ENCODE data around the gene MLLT6. TPM values are rescaled to one million over a fixed set of nuclear protein-coding genes. Genes with fewer than 3 reads are reported as not detected.

The MLLT6 gene
- total RNA-seq, 4 donors from 2014 or later: 46.1 to 85.0 (median 54.0) TPM

DNA sequence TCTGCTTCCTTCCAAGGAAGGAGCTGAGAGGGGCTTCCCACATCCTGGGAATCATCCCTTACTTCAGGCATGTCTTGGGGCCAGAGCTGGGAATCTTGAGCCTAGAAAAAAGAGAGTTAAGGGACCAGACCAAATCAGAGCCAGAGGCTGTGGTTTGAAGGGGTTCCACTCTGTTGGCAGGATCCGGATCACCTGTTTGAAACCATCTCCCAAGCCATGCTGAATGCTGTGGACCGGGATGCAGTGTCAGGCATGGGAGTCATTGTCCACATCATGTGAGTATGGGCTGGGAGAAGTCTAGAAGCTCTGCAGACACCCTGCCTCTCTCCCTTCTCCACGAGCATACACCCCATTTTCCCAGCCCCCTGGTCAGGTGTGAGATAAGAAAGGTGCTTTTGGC is 57.2 kb downstream of the MLLT6 start:
- H3K4me3 ChIP-seq (ENCODE audit: low read depth, poor library complexity, severe bottlenecking): no peak overlapping the region
- DNase-seq (ENCODE audit: low spot score in 2 of 2): no peak
- WGBS, 2 donors: 80 to 92% methylated on average over 3 of the region's 3 CpGs
- no peak for TF ChIP-seq POLR2A (IDR thresholded peaks at IDR 0.05)
- TF ChIP-seq, protein P1, sequence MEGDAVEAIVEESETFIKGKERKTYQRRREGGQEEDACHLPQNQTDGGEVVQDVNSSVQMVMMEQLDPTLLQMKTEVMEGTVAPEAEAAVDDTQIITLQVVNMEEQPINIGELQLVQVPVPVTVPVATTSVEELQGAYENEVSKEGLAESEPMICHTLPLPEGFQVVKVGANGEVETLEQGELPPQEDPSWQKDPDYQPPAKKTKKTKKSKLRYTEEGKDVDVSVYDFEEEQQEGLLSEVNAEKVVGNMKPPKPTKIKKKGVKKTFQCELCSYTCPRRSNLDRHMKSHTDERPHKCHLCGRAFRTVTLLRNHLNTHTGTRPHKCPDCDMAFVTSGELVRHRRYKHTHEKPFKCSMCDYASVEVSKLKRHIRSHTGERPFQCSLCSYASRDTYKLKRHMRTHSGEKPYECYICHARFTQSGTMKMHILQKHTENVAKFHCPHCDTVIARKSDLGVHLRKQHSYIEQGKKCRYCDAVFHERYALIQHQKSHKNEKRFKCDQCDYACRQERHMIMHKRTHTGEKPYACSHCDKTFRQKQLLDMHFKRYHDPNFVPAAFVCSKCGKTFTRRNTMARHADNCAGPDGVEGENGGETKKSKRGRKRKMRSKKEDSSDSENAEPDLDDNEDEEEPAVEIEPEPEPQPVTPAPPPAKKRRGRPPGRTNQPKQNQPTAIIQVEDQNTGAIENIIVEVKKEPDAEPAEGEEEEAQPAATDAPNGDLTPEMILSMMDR (IDR thresholded peaks at IDR 0.05): no peak
- intact Hi-C loops (cut with DNase I; ENCODE audit: low total_unique reads): no loop called here

DNA sequence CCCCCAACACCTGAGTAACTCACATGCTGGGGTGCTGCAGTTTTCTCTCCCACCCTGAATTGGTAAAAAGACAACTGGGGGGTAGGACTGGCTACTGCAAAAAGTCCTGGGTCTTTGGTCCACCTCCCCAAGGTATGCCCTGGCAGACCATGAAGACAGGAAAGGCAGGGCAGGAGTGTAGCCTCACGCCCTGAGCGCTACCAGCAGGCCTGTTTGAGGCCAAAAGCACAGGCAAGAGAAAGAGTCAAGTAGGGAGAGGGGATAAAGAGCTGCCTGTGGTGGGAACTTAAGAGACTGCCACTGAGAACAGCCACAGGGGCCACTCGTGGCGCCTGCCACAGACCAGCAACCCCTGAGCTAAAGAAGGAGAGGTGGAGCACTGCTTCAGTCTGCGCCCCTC is 61.3 kb downstream of the MLLT6 start:
- H3K4me3 ChIP-seq (ENCODE audit: low read depth, poor library complexity, severe bottlenecking): no peak overlapping the region
- WGBS, 2 donors: 78 to 90% methylated on average over 5 of the region's 5 CpGs
- intact Hi-C loops (cut with DNase I; ENCODE audit: low total_unique reads): no loop called here
- TF ChIP-seq, protein P1 (IDR thresholded peaks at IDR 0.05): no peak
- TF ChIP-seq POLR2A (IDR thresholded peaks at IDR 0.05): no peak
- no peak for DNase-seq (ENCODE audit: low spot score in 2 of 2)

DNA sequence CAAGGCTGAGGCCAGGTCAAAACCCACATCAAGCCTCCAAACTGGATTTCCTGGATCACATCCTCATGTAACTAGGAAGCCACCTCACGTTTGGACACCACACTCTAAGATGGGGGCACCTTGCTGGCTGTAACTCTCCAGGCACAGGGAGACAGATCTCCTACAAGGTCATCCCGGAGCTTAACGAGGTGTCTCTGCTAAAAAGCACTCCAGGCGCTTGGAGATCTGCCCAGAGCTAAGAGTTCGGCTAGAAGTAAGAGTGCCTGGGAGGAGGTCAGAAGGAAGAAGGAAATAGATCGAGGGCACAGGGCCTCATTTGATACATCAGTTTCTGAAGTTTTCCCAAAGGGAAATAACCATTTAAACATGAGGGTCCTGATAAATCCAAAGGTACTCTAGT is 63.3 kb downstream of the MLLT6 start:
- 47 to 57% methylated on average over 6 of the region's 6 CpGs for WGBS, 2 donors
- no peak for DNase-seq (ENCODE audit: low spot score in 2 of 2)
- H3K4me3 ChIP-seq (ENCODE audit: low read depth, poor library complexity, severe bottlenecking): no peak overlapping the region
- intact Hi-C loops (cut with DNase I; ENCODE audit: low total_unique reads): no loop called here
- TF ChIP-seq, protein P1 (IDR thresholded peaks at IDR 0.05): no peak
- no peak for TF ChIP-seq POLR2A (IDR thresholded peaks at IDR 0.05)

DNA sequence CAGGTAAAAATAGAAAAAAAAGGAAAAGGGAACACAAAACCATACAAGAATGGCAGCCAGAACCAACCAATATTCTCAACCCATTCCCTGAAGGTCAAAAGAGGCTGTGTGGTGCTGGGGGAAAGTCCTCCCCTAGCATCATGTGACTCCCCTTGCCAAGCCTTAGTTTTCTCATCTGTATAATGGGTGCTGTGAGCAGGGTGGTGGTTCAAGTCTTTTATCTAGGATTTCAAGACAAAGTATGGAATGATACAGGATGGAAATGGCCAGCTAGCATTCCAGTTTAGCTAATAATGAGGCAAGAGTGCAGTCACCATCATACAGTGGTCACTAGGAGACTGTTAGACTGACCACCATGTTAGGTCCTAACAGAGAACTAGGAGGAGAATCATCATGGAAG is 68.2 kb downstream of the MLLT6 start:
- intact Hi-C loops (cut with DNase I; ENCODE audit: low total_unique reads): no loop called here
- TF ChIP-seq, protein P1 (IDR thresholded peaks at IDR 0.05): no peak
- no peak for TF ChIP-seq POLR2A (IDR thresholded peaks at IDR 0.05)
- H3K4me3 ChIP-seq (ENCODE audit: low read depth, poor library complexity, severe bottlenecking): no peak overlapping the region
- DNase-seq (ENCODE audit: low spot score in 2 of 2): no peak

DNA sequence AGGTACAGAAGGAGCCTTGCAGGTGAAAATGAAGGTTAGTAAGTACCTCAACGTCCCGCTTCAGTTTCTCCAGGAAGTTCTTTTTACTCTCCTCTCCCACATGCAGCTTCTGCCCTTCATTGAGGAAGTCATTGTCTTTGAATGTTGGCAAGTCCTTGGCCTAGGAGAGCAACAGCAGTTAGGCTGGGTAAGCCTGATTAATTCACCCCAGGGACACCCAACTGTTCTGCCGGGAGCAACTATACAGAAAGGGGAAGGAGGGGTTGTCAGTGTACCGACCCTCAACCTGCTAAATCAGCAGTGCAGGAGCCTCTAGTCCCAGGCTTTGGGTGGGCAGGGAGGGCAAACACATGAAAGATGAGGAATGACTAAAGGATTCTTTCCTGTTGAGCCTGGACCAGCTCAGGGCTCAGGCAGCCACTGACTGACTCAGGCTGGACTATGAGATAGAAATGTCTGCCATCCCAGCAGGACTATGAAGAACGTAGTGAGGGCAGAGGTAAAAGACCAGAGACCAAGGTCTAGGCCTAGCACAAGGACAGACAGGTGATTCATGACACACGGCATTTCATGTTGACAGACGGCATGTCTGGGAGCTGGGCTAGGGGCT is 72.7 kb downstream of the MLLT6 start:
- no peak for DNase-seq (ENCODE audit: low spot score in 2 of 2)
- no peak overlapping the region for H3K4me3 ChIP-seq (ENCODE audit: low read depth, poor library complexity, severe bottlenecking)
- intact Hi-C loops (cut with DNase I; ENCODE audit: low total_unique reads): no loop called here
- TF ChIP-seq, protein P1 (IDR thresholded peaks at IDR 0.05): no peak
- no peak for TF ChIP-seq POLR2A (IDR thresholded peaks at IDR 0.05)
- WGBS, 2 donors: 79 to 86% methylated on average over 7 of the region's 7 CpGs

Small RNAs within 50 kb of the gene (microRNA-seq; reads per million reads assigned to microRNA genes)
- 0 reads per million in 2 donors for gene MIR4726 (ENCODE audit: borderline number of aligned reads in 1 of 2, borderline replicate concordance in 2 of 2)
- gene MIR4734 (ENCODE audit: borderline number of aligned reads in 1 of 2, borderline replicate concordance in 2 of 2): 0 reads per million in 2 donors

Other genes with a start within 250 kb of the MLLT6 start
- gene SRCIN1, start 99.3 kb upstream of the MLLT6 start, total RNA-seq: 10 to 100 TPM; 12.0 to 20.2 (median 15.6) TPM
- gene EPOP, start 30.3 kb upstream of the MLLT6 start, total RNA-seq: 1 to 10 TPM; 1.8 to 8.7 (median 3.3) TPM
- gene CISD3, start 25.1 kb downstream of the MLLT6 start, total RNA-seq: 1 to 10 TPM; 3.7 to 7.8 (median 5.4) TPM
- 10 to 100 TPM in 1 of 4 donors, 1 to 10 TPM in 3; 7.5 to 11.4 (median 8.6) TPM for gene PCGF2, start 43.1 kb downstream of the MLLT6 start, total RNA-seq
- gene PSMB3, start 47.5 kb downstream of the MLLT6 start, total RNA-seq: 100 to 1,000 TPM; 115 to 149 (median 139) TPM
- 10 to 100 TPM; 19.5 to 45.4 (median 33.6) TPM for gene PIP4K2B, start 94.3 kb downstream of the MLLT6 start, total RNA-seq
- 10 to 100 TPM; 24.2 to 49.8 (median 33.3) TPM for gene CWC25, start 120.0 kb downstream of the MLLT6 start, total RNA-seq
- gene RPL23, start 148.4 kb downstream of the MLLT6 start, total RNA-seq: 1,000 to 10,000 TPM; 1,475 to 2,290 (median 1,639) TPM
- gene LASP1, start 164.8 kb downstream of the MLLT6 start, total RNA-seq: 10 to 100 TPM; 51.8 to 76.2 (median 63.9) TPM

All from lower leg skin (tissue), 4 donors.